GM21528 (cell line): ENCODE data around the gene MAP4K2.
A peak's percentile ranks its signal among the peaks of the same experiment; 100 is the strongest.

Experiments used
- ATAC-seq: cut with Tn5 transposase; IDR thresholded peaks from one replicate; pipeline ENCODE4 v1.9.1; 2021; ENCODE audit warnings: mild to moderate bottlenecking, moderate library complexity; ENCODE audit not compliant: unreplicated experiment, low FRiP score

Gene MAP4K2

DNA sequence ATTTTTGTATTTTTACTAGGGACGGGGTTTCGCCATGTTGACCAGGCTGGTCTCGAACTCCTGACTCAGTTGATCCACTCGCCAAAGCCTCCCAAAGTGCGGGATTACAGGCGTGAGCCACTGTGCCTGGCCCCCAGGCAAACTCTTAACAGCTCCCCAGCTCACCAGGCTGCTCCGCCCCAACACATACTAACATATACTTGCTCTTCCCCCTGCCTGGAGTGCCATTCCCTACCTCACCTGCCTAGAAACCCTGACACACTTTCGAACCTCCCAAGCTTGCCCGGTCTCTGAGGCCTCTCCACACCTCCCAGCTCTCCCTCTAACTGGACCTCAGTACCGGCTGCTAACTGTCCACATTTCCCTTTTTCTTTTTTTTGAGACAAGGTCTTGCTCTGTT lies 8.5 kb downstream of the MAP4K2 start:
- no peak for ATAC-seq

DNA sequence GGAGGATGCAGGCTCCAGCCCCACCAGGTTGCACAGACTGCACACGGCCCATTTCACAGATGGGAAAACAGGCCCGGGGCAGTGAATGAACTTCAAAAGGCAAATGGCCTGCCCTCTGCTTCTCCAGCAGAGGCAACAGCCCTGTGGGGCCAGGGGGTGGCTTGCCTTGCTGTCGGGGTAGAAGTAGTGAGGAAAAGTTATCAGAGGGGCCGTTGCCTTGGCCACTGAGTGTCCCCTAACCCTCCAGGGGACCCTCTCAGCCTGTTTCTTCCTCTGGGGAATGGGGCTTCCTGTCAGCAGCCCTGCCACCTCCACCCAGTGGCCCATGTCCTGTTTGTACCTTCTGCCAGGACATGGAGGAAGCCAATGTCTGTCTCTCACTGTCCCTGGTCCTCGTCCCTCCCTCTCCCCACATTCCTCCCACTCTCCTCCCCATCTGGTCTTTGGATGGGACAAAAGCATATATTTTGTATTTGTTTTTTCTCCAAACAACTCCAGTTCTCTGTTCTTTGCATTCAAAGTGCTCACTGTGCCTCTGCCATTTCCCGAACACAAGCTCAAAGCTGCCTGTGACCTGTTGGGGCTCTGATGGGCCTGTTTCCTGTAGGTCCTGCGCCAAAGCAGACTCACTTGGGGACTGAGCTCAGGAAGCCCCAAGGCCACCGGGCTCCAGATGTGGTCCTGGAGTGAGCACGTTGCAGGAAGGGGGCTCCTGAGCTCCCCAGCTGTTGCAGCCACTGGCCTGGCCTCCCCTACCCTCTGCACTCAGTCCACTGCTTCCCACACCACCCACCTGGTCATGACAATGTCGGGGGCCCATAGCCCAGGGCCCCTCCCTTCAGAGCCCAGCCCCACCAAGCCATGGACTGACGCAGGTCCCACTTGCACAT lies 9.5 kb downstream of the MAP4K2 start:
- no peak for ATAC-seq

DNA sequence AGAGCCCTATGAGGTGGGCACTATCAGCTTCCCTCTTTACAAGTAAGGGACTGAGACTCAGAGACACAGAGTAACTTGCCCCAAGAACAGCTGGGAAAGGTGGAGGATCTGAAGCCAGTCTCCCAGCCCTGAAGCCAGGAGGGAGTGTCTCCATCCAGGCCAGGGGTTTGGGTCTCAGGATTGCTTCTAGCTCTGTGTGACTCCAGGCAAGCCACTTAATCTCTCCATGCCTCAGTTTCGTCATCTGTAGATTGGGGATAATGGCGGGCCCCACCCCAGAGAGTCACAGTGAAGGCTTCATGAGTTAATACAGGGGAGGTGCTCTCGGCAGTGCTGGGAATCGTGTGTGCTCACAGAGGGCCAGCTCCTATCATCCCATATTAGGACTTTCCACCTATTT lies 10.5 kb downstream of the MAP4K2 start:
- no peak for ATAC-seq

DNA sequence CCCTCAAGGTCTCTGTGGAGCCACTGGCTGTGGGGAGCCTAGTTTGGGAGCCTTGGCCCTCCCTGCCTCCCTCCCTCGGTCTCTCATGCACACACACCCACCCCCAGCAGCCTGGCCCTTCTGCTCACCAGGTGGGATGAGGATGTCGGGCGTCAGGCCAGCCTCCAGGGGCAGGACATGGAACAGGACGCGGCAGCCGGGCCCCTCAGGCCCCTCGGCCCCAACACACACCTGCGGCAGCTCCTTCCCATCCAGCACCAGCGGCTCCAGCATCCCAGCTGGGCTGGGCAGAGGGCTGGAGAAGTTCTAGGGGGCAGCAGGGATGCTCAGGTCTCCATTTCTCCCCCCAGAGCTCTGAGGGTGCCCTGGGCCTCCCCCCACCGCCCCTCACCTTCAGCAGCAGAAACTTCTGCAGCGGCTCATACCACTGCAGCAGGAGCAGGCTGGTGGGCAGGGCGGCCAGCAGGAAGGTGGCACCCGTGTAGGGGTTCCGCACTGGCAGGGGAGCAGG lies 11.2 kb downstream of the MAP4K2 start:
- ATAC-seq, result no peak

DNA sequence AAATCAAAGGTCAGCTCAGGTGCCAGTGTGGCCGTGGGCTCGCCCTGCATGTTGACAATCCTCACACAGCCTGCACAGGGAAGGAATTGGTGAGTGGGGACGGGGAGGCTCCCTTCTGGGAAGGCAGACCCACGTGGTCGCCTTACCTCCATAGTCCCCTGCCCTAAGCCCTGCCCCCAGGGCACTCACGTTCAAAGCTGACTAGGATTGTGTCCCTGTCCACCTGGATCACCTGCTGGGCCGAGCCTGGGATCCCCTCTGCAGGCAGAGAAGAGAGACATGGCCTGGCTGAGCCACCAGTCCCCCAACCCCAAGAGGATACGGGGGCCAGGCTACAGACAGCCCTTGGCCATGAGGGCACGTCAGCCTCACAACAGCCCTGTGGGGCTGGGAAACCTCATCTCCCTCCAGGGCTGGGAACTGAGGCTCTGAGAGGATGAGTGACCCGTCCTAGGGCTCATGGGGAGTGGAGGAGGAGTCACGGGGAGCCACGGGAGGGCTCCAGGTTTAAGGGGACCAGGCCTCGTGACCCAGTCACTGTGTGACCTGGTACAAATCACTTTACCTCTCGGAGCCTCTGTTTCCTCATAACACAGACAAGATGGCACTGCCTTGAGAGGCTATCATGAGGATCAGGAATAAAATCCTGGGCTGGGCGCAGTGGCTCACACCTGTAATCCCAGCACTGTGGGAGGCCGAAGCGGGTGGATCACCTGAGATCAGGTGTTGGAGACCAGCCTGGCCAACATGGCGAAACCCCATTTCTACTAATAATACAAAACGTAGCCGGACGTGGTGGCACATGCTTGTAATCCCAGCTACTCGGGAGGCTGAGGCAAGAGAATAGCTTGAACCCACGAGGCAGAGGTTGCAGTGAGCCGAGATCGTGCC lies 12.6 kb downstream of the MAP4K2 start:
- no peak for ATAC-seq

DNA sequence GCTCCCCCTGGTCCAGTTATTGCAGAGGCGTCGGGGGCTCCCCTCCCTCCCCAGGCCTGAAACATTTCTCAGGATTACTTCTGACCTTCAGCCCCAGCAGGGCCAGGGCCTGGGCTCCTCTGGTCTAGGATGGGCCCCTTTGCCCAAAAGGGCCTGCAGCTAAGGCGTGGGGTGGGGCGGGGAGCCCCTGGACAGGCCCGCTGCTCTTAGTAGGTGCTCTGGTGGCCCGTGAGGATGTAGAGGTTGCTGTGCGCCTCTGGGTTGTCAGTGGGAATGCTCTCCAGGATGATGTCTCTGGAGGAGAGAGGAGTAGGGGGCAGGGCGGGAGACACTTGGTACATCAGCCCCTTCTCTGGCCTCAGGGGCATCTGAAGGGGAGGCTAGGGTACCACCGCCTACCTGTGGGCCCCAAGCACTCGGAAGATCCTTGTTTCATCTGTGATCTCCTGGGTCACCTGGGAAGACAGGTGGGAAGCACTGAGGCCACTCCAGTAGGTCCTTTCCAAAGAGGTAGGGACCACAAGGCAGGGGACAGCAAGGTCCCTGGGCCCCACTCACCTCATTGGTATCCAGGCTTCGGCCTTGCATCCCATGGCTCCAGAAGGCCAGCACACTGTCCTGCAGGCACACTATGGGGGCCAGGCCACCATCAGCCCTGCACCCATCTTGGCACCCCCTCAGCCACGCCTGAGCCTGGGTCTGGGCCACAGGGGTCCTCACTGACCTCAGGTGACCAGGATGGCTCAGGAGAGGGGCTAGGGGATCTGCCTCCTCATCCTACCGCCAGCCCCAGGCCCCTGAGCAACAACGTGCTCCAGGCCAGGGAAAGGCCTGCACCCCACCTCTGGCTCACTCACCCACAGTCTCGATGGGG lies 13.4 kb downstream of the MAP4K2 start:
- no peak for ATAC-seq

DNA sequence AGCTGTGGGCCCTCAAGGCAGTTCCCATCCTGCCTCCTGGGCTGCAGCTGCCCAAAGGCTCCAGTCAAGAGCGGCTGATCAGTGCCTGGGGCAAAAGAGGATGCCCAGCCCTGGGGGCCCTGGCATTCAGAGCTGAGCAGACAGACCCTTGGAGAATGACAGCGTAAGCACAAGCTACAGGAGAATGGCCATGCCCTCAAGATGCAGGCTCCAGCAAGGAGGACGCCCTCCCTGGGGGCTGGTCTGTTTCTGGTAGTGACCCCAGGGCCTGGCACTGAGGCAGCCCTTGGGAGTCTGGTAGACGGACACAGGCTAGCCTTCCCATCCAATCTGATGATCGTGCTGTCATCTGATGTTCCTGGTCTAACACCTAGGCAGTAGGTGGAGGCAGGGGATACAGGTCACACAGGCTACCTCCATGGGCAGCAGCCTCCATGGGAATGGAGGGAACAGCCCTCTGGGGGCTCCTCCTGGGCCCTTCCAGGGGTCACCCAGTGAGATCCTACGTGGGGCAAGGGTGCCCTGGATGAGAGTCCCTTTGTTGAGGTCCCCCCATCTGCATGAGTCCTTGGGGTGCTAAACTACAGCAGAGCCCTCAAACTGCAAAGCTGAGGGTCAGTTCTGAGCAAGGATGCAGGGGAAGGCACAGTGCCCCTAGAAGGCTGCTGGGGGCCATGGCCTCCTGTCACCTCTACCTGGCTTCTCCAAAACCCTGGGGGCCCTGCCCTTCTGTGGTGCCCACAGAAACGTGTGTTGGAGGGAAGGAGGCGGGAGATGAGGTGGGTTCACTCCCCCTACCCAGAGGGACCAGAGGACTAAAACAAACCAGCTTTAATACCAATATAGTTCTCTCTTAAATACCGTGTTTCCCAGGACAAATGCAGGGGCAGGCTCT lies 14.4 kb downstream of the MAP4K2 start:
- no peak for ATAC-seq

DNA sequence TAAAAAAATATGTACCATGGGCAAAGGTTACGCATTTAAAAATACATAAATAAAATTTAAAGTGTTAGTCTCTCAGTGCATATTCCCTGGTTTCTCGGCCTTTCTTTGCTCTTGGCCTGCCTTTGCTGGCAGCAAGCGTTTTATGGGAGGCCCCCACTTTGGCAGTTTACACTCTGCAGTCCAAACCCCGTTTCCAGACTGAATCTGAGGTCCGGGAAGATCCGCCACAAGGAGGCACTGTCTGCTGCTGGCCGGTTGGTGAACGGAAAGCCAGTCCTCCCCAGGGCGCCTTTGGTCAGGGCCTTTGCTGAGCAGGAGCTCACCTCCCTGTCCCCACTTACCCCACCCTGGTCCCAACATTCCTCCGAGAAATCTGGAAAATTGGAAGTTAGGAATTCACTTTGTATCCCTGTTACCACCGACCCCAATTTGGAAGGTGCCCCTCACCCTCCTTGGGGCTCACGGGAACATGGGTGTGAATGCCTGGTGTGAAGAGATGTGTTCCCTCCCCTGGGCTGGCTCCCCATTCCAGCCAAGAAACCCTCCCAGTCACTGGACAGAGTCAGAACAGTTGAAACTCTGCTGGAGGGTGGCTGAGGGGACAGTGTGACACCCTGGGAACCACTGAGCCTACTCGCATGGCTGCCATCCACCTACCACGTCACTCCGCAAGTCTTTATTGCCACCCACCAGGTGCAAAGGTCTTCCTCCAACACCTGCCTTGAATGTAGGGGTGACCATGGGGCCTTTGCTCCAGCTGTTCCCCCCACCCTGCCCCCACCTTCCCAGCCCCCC lies 15.3 kb downstream of the MAP4K2 start:
- ATAC-seq, result no peak

DNA sequence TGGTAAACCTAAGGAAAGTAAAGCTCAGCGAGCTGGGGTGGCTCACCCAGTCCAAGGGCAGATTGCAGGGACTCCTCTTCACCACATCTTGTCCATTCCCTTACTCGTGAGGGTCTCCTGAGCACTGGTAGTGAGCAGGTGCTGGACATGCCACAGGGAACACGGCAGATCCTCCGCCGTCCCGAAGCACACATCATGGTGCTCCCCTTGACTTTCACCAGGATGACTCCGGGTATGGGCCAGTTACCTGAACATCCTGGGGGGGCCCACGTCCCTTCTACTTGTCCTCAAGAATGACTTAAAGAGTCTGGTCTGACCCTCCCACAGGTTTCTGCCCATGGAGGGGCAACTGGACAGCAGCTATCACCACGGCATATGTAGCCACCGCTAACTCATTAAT lies 16.7 kb downstream of the MAP4K2 start:
- no peak for ATAC-seq

DNA sequence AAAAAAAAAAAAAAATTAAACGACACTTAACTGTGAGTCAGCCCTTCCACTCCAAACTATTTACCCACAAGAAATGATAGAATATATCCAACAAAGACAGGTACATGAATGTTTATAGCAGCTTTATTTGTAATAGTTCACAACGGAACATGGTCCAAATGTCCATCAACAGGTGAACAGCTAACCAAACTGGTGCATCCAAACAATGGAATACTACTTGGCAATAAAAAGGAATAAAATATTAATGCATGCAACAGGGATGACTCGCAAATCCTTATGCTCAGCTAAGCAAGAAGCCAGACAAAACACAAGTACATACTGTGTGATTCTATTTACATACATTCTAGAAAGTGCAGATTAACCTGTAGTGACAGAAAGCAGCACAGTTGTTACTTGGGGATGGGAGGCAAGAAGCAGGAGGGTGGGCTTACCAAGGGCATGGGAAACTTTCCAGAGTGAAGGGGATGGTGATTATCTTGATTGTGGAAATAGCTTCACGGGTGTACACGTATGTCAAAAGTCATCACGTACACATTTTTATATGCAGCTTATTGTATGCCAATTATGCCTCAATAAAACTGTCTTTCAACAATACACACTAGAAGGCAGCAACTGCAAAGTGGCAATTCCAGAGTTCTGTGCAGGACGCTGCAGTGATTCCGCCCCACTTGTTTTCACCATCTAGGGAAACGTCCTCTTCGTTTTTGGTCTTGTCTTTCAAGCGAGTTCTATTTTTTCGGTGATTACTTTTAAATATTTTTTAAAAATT lies 18.0 kb downstream of the MAP4K2 start:
- no peak for ATAC-seq

DNA sequence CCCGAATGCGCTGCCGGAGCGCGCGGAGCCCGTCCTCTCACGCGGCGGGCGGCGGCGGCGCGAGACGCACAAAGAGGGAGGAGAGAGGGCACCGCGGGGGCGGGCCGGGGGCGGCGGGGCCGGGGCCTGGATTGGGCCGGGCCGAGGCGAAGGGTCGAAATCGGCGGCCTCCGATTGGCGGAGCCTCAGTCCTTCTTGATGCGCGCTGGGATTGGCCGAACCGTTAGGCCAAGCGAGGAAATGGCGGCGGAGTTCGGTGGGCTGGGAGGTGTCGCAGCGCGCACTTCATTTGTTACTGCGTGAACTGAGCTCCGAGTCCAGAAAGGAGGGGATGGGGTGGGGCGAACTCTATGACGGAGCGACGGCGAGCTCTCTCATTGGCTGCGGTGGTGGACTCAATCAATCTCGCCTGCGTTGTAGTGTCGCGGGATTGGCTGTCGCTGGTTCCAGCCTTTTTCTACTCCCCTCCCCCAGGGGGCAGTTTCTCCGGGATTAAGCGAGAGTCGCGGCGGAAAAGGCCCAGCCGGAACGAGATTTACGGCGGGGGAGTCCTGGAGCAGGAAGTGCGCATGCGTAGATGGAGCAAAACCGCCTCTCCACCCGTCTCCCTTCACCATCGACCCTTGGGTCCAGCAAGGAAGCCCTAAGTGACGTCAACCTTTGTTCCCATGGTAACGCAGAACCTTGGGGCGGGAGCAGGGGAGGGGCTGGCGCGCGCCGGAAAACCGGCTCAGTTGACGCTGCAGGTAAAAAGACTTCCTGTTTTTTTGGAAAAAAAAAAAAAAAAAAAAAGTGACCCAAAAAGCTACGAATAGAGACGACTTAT lies 24.3 kb downstream of the MAP4K2 start, which contains the start of gene SF1:
Gene SF1 (minus strand): TSS at position 70 of the 826 bp plus-strand sequence. CDS start 150 bp downstream, outside the sequence.
- peak; percentile 81 for ATAC-seq

DNA sequence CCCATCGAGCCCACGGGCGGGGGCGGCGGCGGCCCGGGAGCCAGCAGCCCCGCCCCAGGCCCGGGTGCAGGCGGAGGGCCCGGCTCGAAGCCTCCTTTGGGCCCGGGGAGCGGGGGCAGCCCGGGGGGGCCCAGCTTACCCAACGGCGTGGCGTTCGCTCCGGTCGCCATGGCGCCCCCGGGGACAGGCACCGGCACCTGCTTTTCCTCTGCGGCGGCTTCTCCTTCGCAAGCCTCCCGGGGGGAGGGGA lies 24.9 kb downstream of the MAP4K2 start:
- ATAC-seq, result peak; percentile 23

DNA sequence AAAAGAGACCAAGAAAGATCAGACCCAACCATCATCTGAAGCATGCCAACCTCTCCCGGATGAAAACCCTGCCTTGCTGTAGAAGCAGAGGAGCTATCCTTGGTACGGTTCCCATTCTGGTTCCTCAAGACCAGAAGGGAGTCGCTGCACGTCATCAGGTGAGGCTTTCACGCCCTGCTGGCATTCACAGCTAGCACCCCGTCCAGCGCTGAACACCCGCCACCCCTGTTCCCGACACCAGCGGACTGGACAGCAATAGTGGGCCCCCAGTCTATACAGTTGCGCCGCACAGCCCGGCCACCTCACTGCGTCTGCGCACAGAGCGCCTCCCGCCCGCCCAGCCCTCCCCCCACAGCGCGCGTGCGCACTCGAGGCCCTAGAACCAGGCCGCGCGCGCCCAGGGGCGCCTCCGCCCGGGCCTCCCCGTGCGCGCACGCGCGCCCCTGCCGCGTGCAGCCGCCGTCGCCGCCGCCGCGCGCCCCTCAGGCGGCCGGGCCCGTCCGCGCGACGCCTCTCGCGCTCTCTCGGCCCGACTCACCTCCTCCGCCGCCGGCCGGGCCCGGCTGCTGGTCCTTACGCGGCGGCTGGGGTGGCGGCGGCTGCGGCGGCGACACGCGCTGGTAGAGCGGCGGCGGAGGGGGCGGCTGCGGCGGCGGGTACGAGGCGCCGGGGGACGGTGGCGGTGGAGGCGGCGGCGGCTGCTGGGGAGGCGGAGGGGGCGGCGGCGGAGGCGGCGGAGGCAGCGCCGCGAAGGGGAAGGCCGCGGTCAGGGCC lies 25.4 kb downstream of the MAP4K2 start:
- ATAC-seq, result peak; percentile 21

DNA sequence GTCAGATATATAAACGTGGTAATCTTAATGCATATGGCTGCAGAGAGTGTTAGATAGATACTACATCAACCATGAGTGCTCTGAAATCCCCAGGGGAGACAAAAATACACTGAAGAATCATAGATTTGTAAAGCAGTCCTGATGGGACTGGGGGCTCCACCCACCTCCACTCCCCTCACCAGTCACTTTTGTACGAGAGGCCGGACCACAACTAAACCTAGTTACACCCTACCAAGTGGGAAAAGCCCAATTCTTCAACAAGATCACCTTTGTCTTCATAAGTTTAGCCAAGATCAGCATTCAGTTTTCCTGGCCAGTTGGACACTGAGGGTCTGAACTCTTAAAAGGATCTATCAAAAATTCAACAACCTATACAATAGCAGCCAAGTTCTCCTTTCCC lies 26.1 kb downstream of the MAP4K2 start:
- ATAC-seq, result no peak

DNA sequence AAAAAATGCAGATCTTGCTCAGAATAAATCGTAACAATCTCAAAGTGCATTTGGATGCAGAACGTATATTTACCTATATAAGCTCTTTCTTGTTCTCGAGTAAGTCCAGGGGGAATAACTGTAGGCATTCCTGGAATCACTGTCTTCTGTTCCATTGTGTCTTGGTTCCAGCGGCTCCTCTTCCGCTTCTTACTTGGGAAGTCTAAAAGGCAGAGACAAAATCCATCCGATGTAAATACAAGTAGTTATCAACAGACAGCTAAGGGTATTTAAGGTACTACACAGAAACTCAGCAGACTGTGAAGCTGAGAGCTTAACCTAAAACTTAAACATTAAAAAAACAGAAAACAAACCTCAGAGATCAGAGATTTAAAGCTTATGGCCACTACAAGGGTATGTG lies 26.6 kb downstream of the MAP4K2 start:
- no peak for ATAC-seq

DNA sequence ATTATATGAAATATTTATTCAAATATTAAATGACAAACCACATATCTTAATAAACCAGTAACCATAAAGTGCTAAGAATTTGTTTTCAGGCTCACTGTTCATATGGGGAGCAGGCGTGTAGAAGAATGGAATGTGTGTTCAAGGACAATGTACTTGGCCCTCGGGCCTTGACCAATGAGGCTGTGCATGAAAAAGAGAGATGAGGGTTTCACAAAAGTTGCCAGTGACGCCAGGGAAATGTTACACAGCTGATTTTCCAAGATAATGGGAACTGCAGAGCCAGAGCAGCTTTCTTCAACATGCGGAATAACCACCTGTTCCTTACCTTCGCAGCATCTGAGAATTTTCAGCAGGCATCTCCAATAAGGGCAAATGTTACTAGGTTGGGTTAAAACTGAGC lies 28.9 kb downstream of the MAP4K2 start:
- no peak for ATAC-seq
